Endodermal cell (in vitro differentiated cells): ENCODE results near the gene FGF14. TPM values are rescaled to one million over a fixed set of nuclear protein-coding genes. Genes with fewer than 3 reads are reported as not detected.

Experiments
- DNase-seq: peaks from one replicate; pipeline ENCODE4 v3.0.0-alpha.2; 2017
- H3K27ac ChIP-seq: 2 replicates; pipeline ENCODE4 v1.5.1; 2013; ENCODE audit warnings: mild to moderate bottlenecking, low read depth, low read length, moderate library complexity
- H3K27me3 ChIP-seq: 2 replicates; pipeline ENCODE4 v1.6.1; 2013; ENCODE audit warnings: mild to moderate bottlenecking, low read length, moderate library complexity; ENCODE audit not compliant: insufficient read depth, control insufficient read depth, poor library complexity, severe bottlenecking
- H3K36me3 ChIP-seq: 2 replicates; pipeline ENCODE4 v1.7.0; 2013; ENCODE audit warnings: mild to moderate bottlenecking, low read length, moderate library complexity; ENCODE audit not compliant: control insufficient read depth, insufficient read depth
- H3K4me1 ChIP-seq: one replicate; pipeline ENCODE4 v1.7.0; 2013; ENCODE audit warnings: low read length; ENCODE audit not compliant: control insufficient read depth, insufficient read depth
- H3K4me3 ChIP-seq: 2 replicates; pipeline ENCODE4 v1.5.1; 2013; ENCODE audit warnings: mild to moderate bottlenecking, low read length, moderate library complexity
- H3K9ac ChIP-seq: 2 replicates; pipeline ENCODE4 v1.6.1; 2013; ENCODE audit warnings: mild to moderate bottlenecking, low read length, moderate library complexity; ENCODE audit not compliant: poor library complexity, severe bottlenecking; ENCODE audit errors: extremely low read depth
- H3K9me3 ChIP-seq: 2 replicates; pipeline ENCODE4 v1.6.1; 2013; ENCODE audit warnings: mild to moderate bottlenecking, low read length, moderate library complexity; ENCODE audit not compliant: control insufficient read depth
- H3K27ac Mint-ChIP-seq: 2 replicates; pipeline ENCODE4 v1.8.0; 2020; ENCODE audit warnings: mixed read lengths
- H3K27me3 Mint-ChIP-seq: 2 replicates; pipeline ENCODE4 v1.8.0; 2021; ENCODE audit warnings: mild to moderate bottlenecking, mixed read lengths; ENCODE audit not compliant: insufficient read depth
- H3K36me3 Mint-ChIP-seq: 2 replicates; pipeline ENCODE4 v1.8.0; 2020; ENCODE audit warnings: low read depth, mixed read lengths
- H3K4me1 Mint-ChIP-seq: 2 replicates; pipeline ENCODE4 v1.8.0; 2020; ENCODE audit warnings: mixed read lengths
- H3K4me3 Mint-ChIP-seq: 2 replicates; pipeline ENCODE4 v1.8.0; 2020; ENCODE audit warnings: mild to moderate bottlenecking, moderate library complexity, mixed read lengths
- H3K9me3 Mint-ChIP-seq: 2 replicates; pipeline ENCODE4 v1.8.0; 2020; ENCODE audit warnings: mild to moderate bottlenecking, mixed read lengths
- CTCF ChIP-seq: fragments of 200-600 bp; sonication (generic); conservative IDR thresholded peaks from 2 replicates; pipeline ENCODE4 v1.5.0; 2021; ENCODE audit warnings: antibody characterized with exemption, mild to moderate bottlenecking
- WGBS, 2 experiments: methylation state at CpG; one replicate each; pipeline versions ENCODE4 v1.1.5 to v1.1.7; 2013; ENCODE audit warnings: missing lambda C conversion rate in 2 of 2, mixed read lengths in 1 of 2; ENCODE audit not compliant: insufficient coverage in 1 of 2, insufficient read length in 1 of 2; 5-methylcytosine and 5-hydroxymethylcytosine counted together
- total RNA-seq, 2 donors: library from RNA; stranded (reverse); fragmentation: NEBNext Ultra II Directional in 1 of 2; extraction: Animal tissue kit (Norgen Biotek cat#: 25700) in 1 of 2; gene quantifications; 2 replicates in 1 of 2; 3 replicates in 1 of 2; pipeline ENCODE4 v1.2.1, GENCODE V29; 2021

The FGF14 gene
- total RNA-seq, 2 donors from 2014 or later: 0.15 to 0.26 TPM

- Mint-ChIP-seq H3K9me3 (no peaks in the 10 kb centered on the region), H3K36me3 (no peaks in the 10 kb centered on the region), H3K4me3 (no peak overlapping the region), H3K27me3 (no peaks in the 10 kb centered on the region), H3K27ac (no peak overlapping the region), H3K4me1 (peaks cover 7% of the 10 kb centered on the region)
- Histone ChIP-seq H3K27me3 (no peaks in the 10 kb centered on the region), H3K36me3 (no peaks in the 10 kb centered on the region), H3K9ac (no peak overlapping the region), H3K4me1 (no peaks in the 10 kb centered on the region), H3K4me3 (no peak overlapping the region), H3K27ac (no peak overlapping the region), H3K9me3 (no peaks in the 10 kb centered on the region)
- no peak for TF ChIP-seq CTCF
- DNase-seq: no peak
- 92 to 93% methylated on average over 6 to 9 of the region's 9 CpGs for whole genome bisulfite sequencing, 2 experiments
These were observed 92.7 kb downstream of the FGF14 start for GRCh38 chr13:102309110-102309509.

- TF ChIP-seq CTCF: no peak
- no peak for DNase-seq
- no peaks in the 10 kb centered on the region for H3K36me3 ChIP-seq
- H3K27me3 ChIP-seq: no peaks in the 10 kb centered on the region
- Mint-ChIP-seq H3K27ac (no peak overlapping the region), H3K9me3 (no peaks in the 10 kb centered on the region), H3K27me3 (no peaks in the 10 kb centered on the region), H3K36me3 (no peaks in the 10 kb centered on the region), H3K4me1 (no peaks in the 10 kb centered on the region), H3K4me3 (no peak overlapping the region)
- H3K4me3 ChIP-seq: no peak overlapping the region
- H3K4me1 ChIP-seq: no peaks in the 10 kb centered on the region
- no peak overlapping the region for H3K27ac ChIP-seq
- no peak overlapping the region for H3K9ac ChIP-seq
- WGBS, 2 experiments: 92 to 100% methylated on average over 1 of the region's 1 CpG
- no peaks in the 10 kb centered on the region for H3K9me3 ChIP-seq
These were observed 99.3 kb downstream of the FGF14 start for GRCh38 chr13:102302534-102302933.

- Histone ChIP-seq H3K4me1 (no peaks in the 10 kb centered on the region), H3K9ac (no peak overlapping the region), H3K27me3 (no peaks in the 10 kb centered on the region), H3K27ac (no peak overlapping the region), H3K36me3 (no peaks in the 10 kb centered on the region), H3K4me3 (no peak overlapping the region), H3K9me3 (no peaks in the 10 kb centered on the region)
- Mint-ChIP-seq H3K36me3 (no peaks in the 10 kb centered on the region), H3K4me3 (no peak overlapping the region), H3K27me3 (no peaks in the 10 kb centered on the region), H3K4me1 (no peaks in the 10 kb centered on the region), H3K27ac (no peak overlapping the region), H3K9me3 (no peaks in the 10 kb centered on the region)
- TF ChIP-seq CTCF: no peak
- DNase-seq: no peak
- 100% methylated on average over 2 of the region's 2 CpGs; no CpG with 5 or more reads in 1 of the 2 experiments for WGBS, 2 experiments
These were observed 101.5 kb downstream of the FGF14 start for GRCh38 chr13:102300379-102300778.
